PC-9 (cell line): Measurements from ENCODE around the gene MYO6. TPM values are rescaled to one million over a fixed set of nuclear protein-coding genes. Genes with fewer than 3 reads are reported as not detected.

Experiments
- BruUV-seq: library from RNA; stranded (reverse); fragments of 400-500 nt; replicated peaks from 2 replicates; lab custom pipeline; 2021; lab: Mats Ljungman, UMichigan
- CTCF ChIA-PET: fragments of 300-600 bp; sonication (Branson Sonifier 250); formaldehyde crosslinking; loops from one replicate; lab custom pipeline; 2022; ENCODE audit warnings: antibody characterized with exemption; lab: Charles Lee
- POLR2A ChIA-PET: fragments of 300-600 bp; sonication (Branson Sonifier 250); formaldehyde crosslinking; loops from one replicate; lab custom pipeline; 2022; ENCODE audit warnings: antibody characterized with exemption; ENCODE audit not compliant: unreplicated experiment; lab: Charles Lee
- DNase-seq, 2 experiments: peaks; one replicate each; pipeline versions ENCODE4 v3.0.0 to v3.0.0-alpha.2; 2015 to 2022; ENCODE audit warnings: mixed read lengths in 1 of 2
- H2AFZ ChIP-seq: fragments of 200-600 bp; sonication (generic); 2 replicates; pipeline ENCODE4 v1.8.1; 2017; ENCODE audit warnings: antibody characterized with exemption
- H3F3A ChIP-seq: fragments of 200-600 bp; sonication (generic); 2 replicates; pipeline ENCODE4 v1.8.1; 2017; ENCODE audit warnings: antibody characterized with exemption, mild to moderate bottlenecking, low read depth; ENCODE audit not compliant: insufficient read depth
- H3K27ac ChIP-seq: fragments of 200-600 bp; sonication (generic); 2 replicates; pipeline ENCODE4 v1.6.1; 2016; ENCODE audit warnings: mixed run types
- H3K27me3 ChIP-seq: fragments of 200-600 bp; sonication (generic); 2 replicates; pipeline ENCODE4 v1.6.1; 2016; ENCODE audit warnings: low read depth, mixed run types; ENCODE audit not compliant: insufficient read depth
- H3K36me3 ChIP-seq: fragments of 200-600 bp; sonication (generic); 2 replicates; pipeline ENCODE4 v1.6.1; 2016; ENCODE audit warnings: low read depth, mixed run types
- H3K4me1 ChIP-seq: fragments of 200-600 bp; sonication (generic); replicated peaks from 2 replicates; pipeline ENCODE4 v1.6.1; 2016; ENCODE audit warnings: mixed run types; ENCODE audit not compliant: insufficient read depth
- H3K4me2 ChIP-seq: fragments of 200-600 bp; sonication (generic); 2 replicates; pipeline ENCODE4 v1.6.1; 2017; ENCODE audit warnings: mixed run types
- H3K4me3 ChIP-seq: fragments of 200-600 bp; sonication (generic); 2 replicates; pipeline ENCODE4 v1.6.1; 2016; ENCODE audit warnings: mixed run types
- H3K79me2 ChIP-seq: fragments of 200-600 bp; sonication (generic); 2 replicates; pipeline ENCODE4 v1.6.1; 2017; ENCODE audit warnings: low read depth, mixed run types
- H3K9me2 ChIP-seq: fragments of 200-600 bp; sonication (generic); 2 replicates; pipeline ENCODE4 v1.8.1; 2017; ENCODE audit warnings: mild to moderate bottlenecking; ENCODE audit not compliant: insufficient read depth
- H3K9me3 ChIP-seq: fragments of 200-600 bp; sonication (generic); 2 replicates; pipeline ENCODE4 v1.8.1; 2016; ENCODE audit warnings: low read depth; ENCODE audit not compliant: insufficient read depth
- H4K20me1 ChIP-seq: fragments of 200-600 bp; sonication (generic); 2 replicates; pipeline ENCODE4 v1.8.1; 2017; ENCODE audit not compliant: insufficient read depth
- EZH2 ChIP-seq: fragments of 200-600 bp; sonication (generic); IDR thresholded peaks from 2 replicates; pipeline ENCODE4 v1.8.0; 2017; ENCODE audit warnings: antibody characterized with exemption, low read depth
- intact Hi-C: fragments of 100-400 bp; cut with micrococcal nuclease; formaldehyde crosslinking; loops from one replicate; pipeline ENCODE4 v1.10.0; 2022; ENCODE audit not compliant: unreplicated experiment
- total RNA-seq: library from RNA; stranded (reverse); gene quantifications from 2 replicates; pipeline ENCODE4 v1.2.3, GENCODE V29; 2021
- TF ChIP-seq, protein P1 (sequence below): fragments of 200-600 bp; sonication (generic); conservative IDR thresholded peaks from 2 replicates; pipeline ENCODE4 v1.6.1; 2017; ENCODE audit warnings: mixed run types, antibody characterized with exemption, mild to moderate bottlenecking, moderate library complexity

The MYO6 gene
- total RNA-seq, 1 experiment from 2014 or later = 93.0 TPM

- POLR2A ChIA-PET = no interaction called here
- H3K36me3 ChIP-seq = peaks cover 15% of the 10 kb centered on the region
- no TSS peak for BruUV-seq
Observed at GRCh38 chr6:75818098-75818855, 69.2 kb downstream of the MYO6 start.

GRCh38 chr6:75819776-75820487 is 70.9 kb downstream of the MYO6 start:
- Histone ChIP-seq H3K36me3 (peaks cover 15% of the 10 kb centered on the region), H3F3A (peaks cover 3% of the 10 kb centered on the region), H4K20me1 (no peaks in the 10 kb centered on the region), H3K4me3 (no peak overlapping the region), H2AFZ (no peak overlapping the region), H3K9me2 (no peaks in the 10 kb centered on the region), H3K4me1 (no peaks in the 10 kb centered on the region), H3K9me3 (no peaks in the 10 kb centered on the region), H3K79me2 (no peaks in the 10 kb centered on the region), H3K27ac (no peak overlapping the region), H3K4me2 (no peak overlapping the region), H3K27me3 (no peaks in the 10 kb centered on the region)
- DNase-seq = no peak
- intact Hi-C loops = no loop called here
- ChIA-PET POLR2A (no interaction called here), CTCF (no interaction called here)
- TF ChIP-seq EZH2 = no peak
- TF ChIP-seq, protein P1, sequence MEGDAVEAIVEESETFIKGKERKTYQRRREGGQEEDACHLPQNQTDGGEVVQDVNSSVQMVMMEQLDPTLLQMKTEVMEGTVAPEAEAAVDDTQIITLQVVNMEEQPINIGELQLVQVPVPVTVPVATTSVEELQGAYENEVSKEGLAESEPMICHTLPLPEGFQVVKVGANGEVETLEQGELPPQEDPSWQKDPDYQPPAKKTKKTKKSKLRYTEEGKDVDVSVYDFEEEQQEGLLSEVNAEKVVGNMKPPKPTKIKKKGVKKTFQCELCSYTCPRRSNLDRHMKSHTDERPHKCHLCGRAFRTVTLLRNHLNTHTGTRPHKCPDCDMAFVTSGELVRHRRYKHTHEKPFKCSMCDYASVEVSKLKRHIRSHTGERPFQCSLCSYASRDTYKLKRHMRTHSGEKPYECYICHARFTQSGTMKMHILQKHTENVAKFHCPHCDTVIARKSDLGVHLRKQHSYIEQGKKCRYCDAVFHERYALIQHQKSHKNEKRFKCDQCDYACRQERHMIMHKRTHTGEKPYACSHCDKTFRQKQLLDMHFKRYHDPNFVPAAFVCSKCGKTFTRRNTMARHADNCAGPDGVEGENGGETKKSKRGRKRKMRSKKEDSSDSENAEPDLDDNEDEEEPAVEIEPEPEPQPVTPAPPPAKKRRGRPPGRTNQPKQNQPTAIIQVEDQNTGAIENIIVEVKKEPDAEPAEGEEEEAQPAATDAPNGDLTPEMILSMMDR = no peak
- no TSS peak for BruUV-seq

More at GRCh38 chr6:75818098-75818855, 69.2 kb downstream of the MYO6 start:
- 0 out of 2 replicates have a peak, but pooled peaks cover 3% of the 10 kb centered on the region for H3K79me2 ChIP-seq
- no peak for TF ChIP-seq EZH2
- H4K20me1 ChIP-seq = no peaks in the 10 kb centered on the region
- intact Hi-C loops = no loop called here
- no peaks in the 10 kb centered on the region for H3K9me3 ChIP-seq
- CTCF ChIA-PET = no interaction called here
- no peaks in the 10 kb centered on the region for H3K9me2 ChIP-seq
- H3K4me3 ChIP-seq = no peak overlapping the region
- H3K4me2 ChIP-seq = no peak overlapping the region
- H3K27ac ChIP-seq = 0 out of 2 replicates have a peak overlapping the region, but pooled peaks have one; percentile 4
- no peak overlapping the region for H2AFZ ChIP-seq
- H3K4me1 ChIP-seq = no peaks in the 10 kb centered on the region
- H3F3A ChIP-seq = peaks cover 3% of the 10 kb centered on the region
- DNase-seq = no peak
- H3K27me3 ChIP-seq = no peaks in the 10 kb centered on the region

DNA sequence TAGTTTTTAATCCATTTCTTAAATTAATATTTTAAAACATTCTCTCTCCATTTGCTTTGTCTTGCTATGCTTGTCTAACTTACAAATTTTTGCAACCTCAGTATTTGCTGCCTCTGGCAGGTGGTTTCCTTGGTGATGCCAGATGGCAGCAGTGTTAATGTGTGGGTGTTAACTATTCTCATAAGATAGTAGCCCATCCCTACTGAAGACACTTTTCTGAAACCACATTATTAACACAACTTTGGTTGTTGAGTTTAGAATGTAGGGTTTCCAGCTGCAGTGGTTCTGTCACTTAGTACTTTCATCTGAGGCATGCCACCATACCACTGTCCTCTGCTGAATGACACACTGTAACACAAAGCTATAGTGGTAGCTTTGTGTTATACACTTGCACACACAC is 75.1 kb downstream of the MYO6 start:
- no peak for DNase-seq
- Histone ChIP-seq H3K9me2 (no peaks in the 10 kb centered on the region), H3K36me3 (peaks cover 6% of the 10 kb centered on the region; the same call in 1 of the 2 replicates), H3K4me3 (no peak overlapping the region), H4K20me1 (no peaks in the 10 kb centered on the region), H3K27me3 (no peaks in the 10 kb centered on the region), H3K79me2 (no peaks in the 10 kb centered on the region), H2AFZ (no peak overlapping the region), H3K4me2 (no peak overlapping the region), H3K9me3 (no peaks in the 10 kb centered on the region), H3K27ac (no peak overlapping the region), H3K4me1 (no peaks in the 10 kb centered on the region), H3F3A (no peaks in the 10 kb centered on the region; the same call in 1 of the 2 replicates)
- CTCF ChIA-PET = no interaction called here
- POLR2A ChIA-PET = no interaction called here
- TF ChIP-seq, protein P1 = no peak
- TF ChIP-seq EZH2 = no peak
- BruUV-seq = no TSS peak
- intact Hi-C loops = no loop called here
